H1 (cell line): Measurements from ENCODE around the gene LRP3. TPM values are rescaled to one million over a fixed set of nuclear protein-coding genes. Genes with fewer than 3 reads are reported as not detected.

Experiments
- CHD7 ChIP-seq: fragments of 300-600 bp; sonication (generic); IDR thresholded peaks from 2 replicates; pipeline ENCODE4 v1.7.1; 2012; ENCODE audit warnings: low read length, moderate library complexity, mild to moderate bottlenecking, inconsistent platforms; ENCODE audit not compliant: insufficient replicate concordance
- CTBP2 ChIP-seq: IDR thresholded peaks from 2 replicates; pipeline ENCODE4 v1.7.0; 2011; ENCODE audit warnings: borderline replicate concordance, mild to moderate bottlenecking, moderate library complexity, mixed read lengths, low read length; ENCODE audit not compliant: insufficient read depth, insufficient read length
- KDM4A ChIP-seq: IDR thresholded peaks from one replicate; pipeline ENCODE4 v1.7.1; 2012; ENCODE audit warnings: low read depth, mild to moderate bottlenecking, moderate library complexity, low read length, inconsistent platforms; ENCODE audit not compliant: severe bottlenecking
- MAFK ChIP-seq: IDR thresholded peaks from 2 replicates; pipeline ENCODE4 v1.6.1; 2012; ENCODE audit warnings: low read depth, mild to moderate bottlenecking, improper control_type of control experiment, low read length
- NANOG ChIP-seq: IDR thresholded peaks from 2 replicates; pipeline ENCODE4 v1.6.1; 2011; ENCODE audit warnings: low read length, low read depth, mild to moderate bottlenecking, inconsistent platforms; ENCODE audit not compliant: insufficient read depth, poor library complexity, severe bottlenecking
- PHF8 ChIP-seq: fragments of 200-600 bp; sonication (generic); conservative IDR thresholded peaks from 2 replicates; pipeline ENCODE4 v1.7.1; 2012; ENCODE audit warnings: low read depth, mild to moderate bottlenecking, inconsistent platforms, low read length, moderate library complexity
- TAF7 ChIP-seq: optimal IDR thresholded peaks from 2 replicates; pipeline ENCODE3; 2011; ENCODE audit warnings: low read depth, mild to moderate bottlenecking, inconsistent platforms, low read length, moderate library complexity, borderline replicate concordance
- polyA plus RNA-seq, 7 experiments: library from polyadenylated mRNA; depleted of rRNA in 3 of 7; stranded (reverse) in 5 of 7; unstranded in 2 of 7; fragments of >200 nt in 5 of 7; fragments of 200-250 nt in 2 of 7; gene quantifications; 1 replicate in 5 of 7; 2 replicates in 1 of 7; 4 replicates in 1 of 7; pipeline versions ENCODE4 v1.2.1 to v1.2.3, GENCODE V29; 2011 to 2013; ENCODE audit warnings: missing spikeins in 2 of 7, mixed read lengths in 2 of 7
- total RNA-seq: library from RNA; stranded (reverse); fragmentation: NEBNext Ultra II Directional; extraction: Animal tissue kit (Norgen Biotek cat#: 25700); gene quantifications from 2 replicates; pipeline ENCODE4 v1.2.1, GENCODE V29; 2021

Gene LRP3
- total and polyA plus RNA-seq, 2 of the 8 experiments (the other 6 are each of a cell fraction or from before 2014, with no cell fraction given), result 30.3 to 33.7 TPM

- TF ChIP-seq CTBP2 (no peak), KDM4A (no peak), TAF7 (no peak), CHD7 (no peak), NANOG (no peak), MAFK (no peak), PHF8 (no peak)
Measured at GRCh38 chr19:33242131-33242530, 48.0 kb downstream of the LRP3 start (continued).
